HEK293 (cell line): ENCODE data around the gene PHAF1.

Experiments used
- IKZF3 ChIP-seq: fragments of 450-650 bp; IDR thresholded peaks from 2 replicates; pipeline ENCODE4 v1.5.0; 2018; ENCODE audit warnings: missing biosample characterization, mild to moderate bottlenecking, missing genetic modification characterization, moderate library complexity
- WT1 ChIP-seq: fragments of 450-650 bp; formaldehyde crosslinking; IDR thresholded peaks from 2 replicates; pipeline ENCODE4 v1.5.1; 2016; ENCODE audit warnings: missing biosample characterization, missing genetic modification characterization
- ZNF121 ChIP-seq: fragments of 450-650 bp; formaldehyde crosslinking; IDR thresholded peaks from 2 replicates; pipeline ENCODE4 v1.5.1; 2016; ENCODE audit warnings: missing biosample characterization, missing genetic modification characterization
- TF ChIP-seq, protein P1 (sequence below): fragments of 450-650 bp; formaldehyde crosslinking; IDR thresholded peaks from 2 replicates; pipeline ENCODE4 v1.5.1; 2016; ENCODE audit warnings: missing biosample characterization, missing genetic modification characterization

DNA sequence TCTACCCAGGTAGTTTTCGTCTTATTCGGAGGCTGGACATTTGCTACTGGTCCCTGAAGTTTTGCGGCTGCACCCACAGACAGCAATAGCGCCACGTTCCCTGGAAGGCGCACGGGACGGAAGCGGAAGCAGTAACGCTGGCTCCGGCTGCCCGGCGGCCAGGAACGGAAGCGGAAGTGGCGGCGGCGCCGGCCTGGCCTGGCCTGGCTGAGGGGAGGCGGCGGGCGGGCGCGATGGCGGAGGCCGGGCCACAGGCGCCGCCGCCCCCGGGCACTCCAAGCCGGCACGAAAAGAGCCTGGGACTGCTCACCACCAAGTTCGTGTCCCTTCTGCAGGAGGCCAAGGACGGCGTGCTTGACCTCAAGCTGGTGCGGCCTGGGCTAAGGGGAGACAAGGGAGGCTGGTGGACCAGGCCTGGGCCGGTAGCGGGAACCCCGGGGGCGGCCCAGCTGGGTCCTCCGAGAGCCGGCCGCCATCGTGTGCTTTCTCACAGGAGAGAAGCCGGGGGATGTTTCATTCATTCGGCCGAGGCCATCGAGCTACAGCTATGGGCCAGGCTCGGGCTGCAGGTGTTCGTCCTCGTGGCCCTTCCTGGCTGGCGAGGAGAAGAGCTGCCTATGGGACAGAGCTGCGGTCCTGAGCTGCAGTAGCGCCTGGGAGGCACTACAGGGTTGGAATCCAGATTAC lies 82.4 kb downstream of the PHAF1 start, which contains the start of gene E2F4:
- TF ChIP-seq, protein P1, sequence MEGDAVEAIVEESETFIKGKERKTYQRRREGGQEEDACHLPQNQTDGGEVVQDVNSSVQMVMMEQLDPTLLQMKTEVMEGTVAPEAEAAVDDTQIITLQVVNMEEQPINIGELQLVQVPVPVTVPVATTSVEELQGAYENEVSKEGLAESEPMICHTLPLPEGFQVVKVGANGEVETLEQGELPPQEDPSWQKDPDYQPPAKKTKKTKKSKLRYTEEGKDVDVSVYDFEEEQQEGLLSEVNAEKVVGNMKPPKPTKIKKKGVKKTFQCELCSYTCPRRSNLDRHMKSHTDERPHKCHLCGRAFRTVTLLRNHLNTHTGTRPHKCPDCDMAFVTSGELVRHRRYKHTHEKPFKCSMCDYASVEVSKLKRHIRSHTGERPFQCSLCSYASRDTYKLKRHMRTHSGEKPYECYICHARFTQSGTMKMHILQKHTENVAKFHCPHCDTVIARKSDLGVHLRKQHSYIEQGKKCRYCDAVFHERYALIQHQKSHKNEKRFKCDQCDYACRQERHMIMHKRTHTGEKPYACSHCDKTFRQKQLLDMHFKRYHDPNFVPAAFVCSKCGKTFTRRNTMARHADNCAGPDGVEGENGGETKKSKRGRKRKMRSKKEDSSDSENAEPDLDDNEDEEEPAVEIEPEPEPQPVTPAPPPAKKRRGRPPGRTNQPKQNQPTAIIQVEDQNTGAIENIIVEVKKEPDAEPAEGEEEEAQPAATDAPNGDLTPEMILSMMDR (tag by site-specific recombination), result no peak
- TF ChIP-seq IKZF3 (tag by site-specific recombination) (no peak), WT1 (tag by site-specific recombination) (no peak), ZNF121 (no peak)
